Stimulated activated naive B cell treated with anti-CD40 and anti-IgM and Interleukin-4, amounts not matched to agents 10 μg/mL and 1 μg/mL and 100 μg/mL, for 72 hours (primary cell): ENCODE data around the gene CACNA1B.

Experiments used
- ATAC-seq, 2 donors: fragments of 150-1000 bp; cut with Tn5 transposase; replicated peaks; 2 replicates each; pipeline ENCODE4 v1.10.0; 2021; ENCODE audit warnings: moderate library complexity in 1 of 2
- DNase-seq: peaks from one replicate; pipeline ENCODE4 v3.0.0; 2021
- H3K27ac Mint-ChIP-seq: one replicate; pipeline ENCODE4 v1.8.0; 2022; ENCODE audit warnings: mild to moderate bottlenecking, mixed read lengths
- H3K27me3 Mint-ChIP-seq, 2 donors: one replicate each; pipeline ENCODE4 v1.8.0; 2022; ENCODE audit warnings: mixed read lengths in 2 of 2
- H3K36me3 Mint-ChIP-seq, 2 donors: one replicate each; pipeline ENCODE4 v1.8.0; 2022; ENCODE audit warnings: mixed read lengths in 2 of 2, mild to moderate bottlenecking in 1 of 2
- H3K4me1 Mint-ChIP-seq, 2 donors: one replicate each; pipeline ENCODE4 v1.8.0; 2022; ENCODE audit warnings: mixed read lengths in 2 of 2, mild to moderate bottlenecking in 1 of 2
- H3K4me3 Mint-ChIP-seq, 2 donors: one replicate each; pipeline ENCODE4 v1.8.0; 2022; ENCODE audit warnings: mild to moderate bottlenecking in 2 of 2, mixed read lengths in 2 of 2, moderate library complexity in 1 of 2
- H3K9me3 Mint-ChIP-seq, 2 donors: one replicate each; pipeline ENCODE4 v1.8.0; 2022; ENCODE audit warnings: mixed read lengths in 2 of 2, mild to moderate bottlenecking in 1 of 2

Gene CACNA1B

GRCh38 chr9:137949260-137949659 is 71.7 kb downstream of the CACNA1B start:
- ATAC-seq: no peak
- Mint-ChIP-seq H3K27me3 (peaks cover 13 to 17% of the 10 kb centered on the region in 2 donors), H3K4me1 (no peaks in the 10 kb centered on the region), H3K4me3 (no peak overlapping the region), H3K9me3 (peaks cover 3 to 11% of the 10 kb centered on the region in 2 donors), H3K27ac (no peak overlapping the region), H3K36me3 (no peaks in the 10 kb centered on the region)
- no peak for DNase-seq

DNA sequence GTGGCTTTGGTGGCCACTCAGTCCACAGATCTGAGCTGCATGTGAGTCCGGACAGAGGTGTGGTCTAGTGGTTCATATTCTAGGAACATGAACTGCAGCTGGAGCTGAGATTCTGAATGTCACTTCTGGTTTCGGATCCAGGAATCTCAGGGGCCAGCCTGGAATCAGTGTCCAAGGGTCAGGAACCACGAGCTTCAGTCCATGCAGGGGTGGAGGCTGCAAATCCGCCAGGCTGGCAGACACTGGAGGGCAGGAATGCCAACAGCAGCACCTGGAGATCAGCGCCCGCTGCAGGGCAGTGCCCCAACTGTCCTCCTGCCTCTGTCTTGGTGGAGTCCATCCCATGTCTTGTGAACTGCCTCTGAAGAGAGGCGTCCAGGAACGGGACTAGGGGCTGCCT is 73.5 kb downstream of the CACNA1B start:
- no peaks in the 10 kb centered on the region for H3K36me3 Mint-ChIP-seq
- peaks cover 13 to 23% of the 10 kb centered on the region in 2 donors for H3K27me3 Mint-ChIP-seq
- DNase-seq (no peak), ATAC-seq (no peak)
- peaks cover 3 to 6% of the 10 kb centered on the region in 2 donors for H3K9me3 Mint-ChIP-seq
- H3K27ac Mint-ChIP-seq: no peak overlapping the region
- no peaks in the 10 kb centered on the region for H3K4me1 Mint-ChIP-seq
- H3K4me3 Mint-ChIP-seq: no peak overlapping the region

- no peaks in the 10 kb centered on the region for H3K4me1 Mint-ChIP-seq
- H3K27ac Mint-ChIP-seq: no peak overlapping the region
- H3K36me3 Mint-ChIP-seq: no peaks in the 10 kb centered on the region
- H3K9me3 Mint-ChIP-seq: peaks cover 3% of the 10 kb centered on the region in 2 donors
- peaks cover 13 to 23% of the 10 kb centered on the region in 2 donors for H3K27me3 Mint-ChIP-seq
- H3K4me3 Mint-ChIP-seq: no peak overlapping the region
- DNase-seq: no peak
- ATAC-seq: no peak
Measured at GRCh38 chr9:137951597-137952490, 74.3 kb downstream of the CACNA1B start.

DNA sequence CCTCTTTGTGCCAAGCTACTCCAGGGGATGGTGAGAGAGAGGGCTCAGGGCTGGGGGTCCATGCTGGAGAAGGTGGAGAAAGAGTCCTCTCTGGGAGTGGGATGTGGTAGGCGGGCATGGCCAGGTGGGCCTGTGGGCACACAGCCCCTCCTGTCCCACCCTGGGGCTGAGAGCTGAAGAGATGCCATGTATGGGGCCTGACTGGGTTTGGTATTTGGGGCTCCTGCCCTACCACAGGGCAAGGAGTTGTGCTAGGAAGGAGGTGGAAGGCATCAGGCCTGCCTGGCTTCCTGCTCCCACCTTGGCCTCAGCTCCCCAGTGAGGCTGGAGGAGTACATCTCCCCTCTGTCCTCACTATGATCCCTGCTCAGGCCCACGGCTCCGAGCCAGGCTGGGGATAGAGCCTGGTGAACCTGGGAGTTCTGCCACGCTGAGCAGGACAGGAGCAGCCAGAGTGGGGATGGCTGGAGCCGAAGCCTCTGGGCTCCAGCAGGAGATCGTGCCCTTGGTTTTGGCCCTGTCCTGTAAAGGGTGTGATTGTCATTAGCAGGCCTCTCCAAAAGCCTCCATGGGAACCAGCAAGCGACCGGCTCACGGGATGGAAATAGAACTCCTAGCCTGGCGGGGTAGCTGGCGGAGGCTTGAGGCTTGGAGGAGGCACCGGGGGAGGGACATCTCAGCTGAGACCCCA is 75.5 kb downstream of the CACNA1B start:
- H3K4me3 Mint-ChIP-seq: no peak overlapping the region
- no peak overlapping the region for H3K27ac Mint-ChIP-seq
- no peaks in the 10 kb centered on the region for H3K4me1 Mint-ChIP-seq
- H3K9me3 Mint-ChIP-seq: no peaks in the 10 kb centered on the region
- H3K27me3 Mint-ChIP-seq: peaks cover 13 to 23% of the 10 kb centered on the region in 2 donors
- DNase-seq (no peak), ATAC-seq (no peak)
- no peaks in the 10 kb centered on the region for H3K36me3 Mint-ChIP-seq

GRCh38 chr9:137953683-137954438 is 76.3 kb downstream of the CACNA1B start:
- H3K9me3 Mint-ChIP-seq: no peaks in the 10 kb centered on the region
- H3K27me3 Mint-ChIP-seq: peaks cover 13 to 23% of the 10 kb centered on the region in 2 donors
- DNase-seq (no peak), ATAC-seq (no peak)
- no peaks in the 10 kb centered on the region for H3K4me1 Mint-ChIP-seq
- no peaks in the 10 kb centered on the region for H3K36me3 Mint-ChIP-seq
- H3K4me3 Mint-ChIP-seq: no peak overlapping the region
- no peak overlapping the region for H3K27ac Mint-ChIP-seq

DNA sequence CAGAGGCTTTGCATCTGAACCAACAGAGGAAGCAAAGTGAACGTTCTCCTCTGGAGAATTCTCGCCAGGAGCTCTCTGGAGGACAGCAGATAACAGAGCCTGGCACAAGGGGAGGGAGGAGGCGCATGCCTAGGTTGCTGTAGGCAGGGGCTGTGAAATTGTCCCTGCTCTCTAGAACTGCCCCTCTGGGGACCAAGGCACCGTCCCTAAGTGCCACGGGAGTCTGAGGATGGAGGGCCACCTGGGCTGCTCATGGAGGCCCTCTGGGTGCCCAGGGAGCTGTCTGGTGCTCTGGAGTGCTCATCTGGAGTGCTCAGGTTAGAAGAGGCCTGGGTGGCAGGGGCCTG is 77.6 kb downstream of the CACNA1B start:
- Mint-ChIP-seq H3K27ac (no peak overlapping the region), H3K9me3 (no peaks in the 10 kb centered on the region), H3K36me3 (no peaks in the 10 kb centered on the region), H3K4me3 (no peak overlapping the region), H3K27me3 (peaks cover 17 to 29% of the 10 kb centered on the region in 2 donors), H3K4me1 (no peaks in the 10 kb centered on the region)
- DNase-seq: no peak
- no peak for ATAC-seq

GRCh38 chr9:137955586-137955985 is 78.0 kb downstream of the CACNA1B start:
- Mint-ChIP-seq H3K27me3 (peaks cover 17 to 29% of the 10 kb centered on the region in 2 donors), H3K27ac (no peak overlapping the region)
- DNase-seq: no peak

GRCh38 chr9:137956039-137956438 is 78.5 kb downstream of the CACNA1B start:
- Mint-ChIP-seq H3K4me1 (no peaks in the 10 kb centered on the region), H3K36me3 (no peaks in the 10 kb centered on the region), H3K27ac (no peak overlapping the region), H3K27me3 (peaks cover 17 to 29% of the 10 kb centered on the region in 2 donors), H3K9me3 (no peaks in the 10 kb centered on the region), H3K4me3 (no peak overlapping the region)
- no peak for DNase-seq
- ATAC-seq: no peak

More at GRCh38 chr9:137955586-137955985, 78.0 kb downstream of the CACNA1B start:
- H3K4me3 Mint-ChIP-seq: no peak overlapping the region
- H3K36me3 Mint-ChIP-seq: no peaks in the 10 kb centered on the region
- no peak for ATAC-seq
- H3K9me3 Mint-ChIP-seq: no peaks in the 10 kb centered on the region
- no peaks in the 10 kb centered on the region for H3K4me1 Mint-ChIP-seq

DNA sequence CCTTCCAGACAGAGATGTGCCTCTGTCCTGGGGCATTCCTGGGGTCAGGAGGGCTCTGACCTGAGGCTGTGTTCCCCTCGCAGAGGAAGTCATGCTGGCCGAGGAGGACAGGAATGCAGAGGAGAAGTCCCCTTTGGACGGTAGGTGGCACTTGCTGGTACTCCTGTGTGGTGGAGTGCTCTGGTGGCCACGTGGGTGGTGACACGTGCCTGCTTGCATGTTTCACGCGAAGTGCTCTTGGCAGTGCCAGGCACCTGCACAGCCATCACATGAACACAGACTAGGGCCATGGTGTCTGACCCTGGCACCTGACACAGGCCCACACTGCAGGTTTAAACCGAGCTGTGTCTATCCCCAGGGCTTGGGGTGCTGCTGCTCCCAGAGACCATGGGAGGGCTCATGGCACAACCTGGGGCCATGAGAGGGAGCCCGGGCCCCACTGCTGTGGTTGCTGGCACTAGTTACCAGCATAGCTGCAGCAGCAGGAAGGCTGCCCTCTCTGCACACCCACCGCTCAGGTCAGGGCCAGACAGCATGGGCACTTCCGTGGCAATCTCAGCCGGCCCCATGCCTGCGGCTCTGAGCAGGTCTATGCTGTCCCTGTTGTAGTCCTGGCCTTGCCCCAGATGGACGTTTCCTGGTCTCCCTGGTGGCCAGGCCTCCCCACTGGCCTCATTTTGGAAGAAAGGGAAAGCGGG is 79.3 kb downstream of the CACNA1B start:
- ATAC-seq (peak in 1 of 2 donors; percentile 12), DNase-seq (no peak)
- no peaks in the 10 kb centered on the region for H3K36me3 Mint-ChIP-seq
- no peaks in the 10 kb centered on the region for H3K4me1 Mint-ChIP-seq
- H3K4me3 Mint-ChIP-seq: no peak overlapping the region
- no peak overlapping the region for H3K27ac Mint-ChIP-seq
- H3K27me3 Mint-ChIP-seq: peaks cover 17 to 34% of the 10 kb centered on the region in 2 donors
- H3K9me3 Mint-ChIP-seq: peaks cover 0 to 2% of the 10 kb centered on the region in 2 donors

- Mint-ChIP-seq H3K27ac (no peak overlapping the region), H3K36me3 (no peaks in the 10 kb centered on the region), H3K4me3 (no peak overlapping the region), H3K9me3 (peaks cover 8 to 10% of the 10 kb centered on the region in 2 donors), H3K4me1 (no peaks in the 10 kb centered on the region), H3K27me3 (peaks cover 20 to 48% of the 10 kb centered on the region in 2 donors)
- no peak for DNase-seq
- no peak for ATAC-seq
Measured at GRCh38 chr9:137959641-137960411, 82.2 kb downstream of the CACNA1B start.

- no peak for DNase-seq
- peaks cover 8 to 10% of the 10 kb centered on the region in 2 donors for H3K9me3 Mint-ChIP-seq
- no peaks in the 10 kb centered on the region for H3K4me1 Mint-ChIP-seq
- H3K36me3 Mint-ChIP-seq: no peaks in the 10 kb centered on the region
- ATAC-seq: peak in 1 of 2 donors; percentile 46
- no peak overlapping the region for H3K27ac Mint-ChIP-seq
- H3K4me3 Mint-ChIP-seq: no peak overlapping the region
- H3K27me3 Mint-ChIP-seq: peaks cover 20 to 50% of the 10 kb centered on the region in 2 donors
Measured at GRCh38 chr9:137960496-137960895, 82.9 kb downstream of the CACNA1B start.

DNA sequence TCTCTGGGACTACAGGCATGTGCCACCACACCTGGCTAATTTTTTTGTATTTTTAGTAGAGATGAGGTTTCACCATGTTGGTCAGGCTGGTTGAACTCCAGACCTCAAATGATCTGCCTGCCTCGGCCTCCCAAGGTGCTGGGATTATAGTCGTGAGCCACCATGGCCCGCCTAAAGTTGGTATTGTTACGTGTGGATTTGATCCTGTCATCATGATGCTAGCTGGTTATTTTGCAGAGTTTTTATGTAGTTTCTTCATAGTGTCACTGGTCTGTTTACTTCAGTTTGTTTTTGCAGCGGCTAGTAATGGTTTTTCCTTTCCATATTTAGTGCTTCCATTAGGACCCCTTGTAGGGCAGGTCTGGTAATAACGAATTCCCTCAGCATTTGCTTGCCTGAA is 85.9 kb downstream of the CACNA1B start:
- no peak overlapping the region for H3K4me3 Mint-ChIP-seq
- peaks cover 8 to 10% of the 10 kb centered on the region in 2 donors for H3K9me3 Mint-ChIP-seq
- H3K27me3 Mint-ChIP-seq: peaks cover 26 to 60% of the 10 kb centered on the region in 2 donors
- no peak for ATAC-seq
- DNase-seq: no peak
- no peak overlapping the region for H3K27ac Mint-ChIP-seq
- H3K36me3 Mint-ChIP-seq: no peaks in the 10 kb centered on the region
- H3K4me1 Mint-ChIP-seq: no peaks in the 10 kb centered on the region

GRCh38 chr9:137965177-137965795 is 87.7 kb downstream of the CACNA1B start:
- peaks cover 8 to 10% of the 10 kb centered on the region in 2 donors for H3K9me3 Mint-ChIP-seq
- no peak for ATAC-seq
- no peaks in the 10 kb centered on the region for H3K36me3 Mint-ChIP-seq

More at GRCh38 chr9:137965177-137965795, 87.7 kb downstream of the CACNA1B start:
- Mint-ChIP-seq H3K4me1 (no peaks in the 10 kb centered on the region), H3K27ac (no peak overlapping the region), H3K27me3 (peaks cover 31 to 64% of the 10 kb centered on the region in 2 donors), H3K4me3 (no peak overlapping the region)
- no peak for DNase-seq
